Osteocyte (in vitro differentiated cells): ENCODE measurements around the gene LRRC8C. TPM values are rescaled to one million over a fixed set of nuclear protein-coding genes. Genes with fewer than 3 reads are reported as not detected.

Experiments used
- DNase-seq: peaks from one replicate; pipeline ENCODE4 v3.0.0; 2021; ENCODE audit warnings: mixed read lengths; ENCODE audit not compliant: unreplicated experiment; ENCODE audit errors: extremely low spot score
- H3K27ac Mint-ChIP-seq: one replicate; pipeline ENCODE4 v1.8.0; 2021; ENCODE audit warnings: mild to moderate bottlenecking, mixed read lengths; ENCODE audit not compliant: unreplicated experiment
- H3K27me3 Mint-ChIP-seq: one replicate; pipeline ENCODE4 v1.8.0; 2021; ENCODE audit warnings: mixed read lengths; ENCODE audit not compliant: unreplicated experiment
- H3K36me3 Mint-ChIP-seq: one replicate; pipeline ENCODE4 v1.8.0; 2021; ENCODE audit warnings: mixed read lengths; ENCODE audit not compliant: unreplicated experiment
- H3K4me1 Mint-ChIP-seq: one replicate; pipeline ENCODE4 v1.8.0; 2021; ENCODE audit warnings: mixed read lengths; ENCODE audit not compliant: unreplicated experiment
- H3K4me3 Mint-ChIP-seq: one replicate; pipeline ENCODE4 v1.8.0; 2021; ENCODE audit warnings: mild to moderate bottlenecking, moderate library complexity, mixed read lengths; ENCODE audit not compliant: unreplicated experiment
- H3K9me3 Mint-ChIP-seq: one replicate; pipeline ENCODE4 v1.8.0; 2021; ENCODE audit warnings: mixed read lengths; ENCODE audit not compliant: unreplicated experiment
- CTCF ChIP-seq: fragments of 200-600 bp; sonication (generic); IDR thresholded peaks from 2 replicates; pipeline ENCODE4 v1.5.0; 2021; ENCODE audit warnings: antibody characterized with exemption, mild to moderate bottlenecking, moderate library complexity
- total RNA-seq: library from RNA; stranded (reverse); gene quantifications from 2 replicates; pipeline ENCODE4 v1.2.1, GENCODE V29; 2021

Gene LRRC8C
- total RNA-seq, 1 donor from 2014 or later: 3.5 TPM

GRCh38 chr1:89675677-89676076 lies 42.8 kb downstream of the LRRC8C start:
- Mint-ChIP-seq H3K9me3 (no peaks in the 10 kb centered on the region), H3K36me3 (no peaks in the 10 kb centered on the region), H3K4me3 (no peak overlapping the region), H3K27ac (no peak overlapping the region), H3K27me3 (no peaks in the 10 kb centered on the region), H3K4me1 (peaks cover 11% of the 10 kb centered on the region)
- no peak for DNase-seq
- no peak for TF ChIP-seq CTCF

GRCh38 chr1:89681045-89681729 lies 48.3 kb downstream of the LRRC8C start:
- H3K27me3 Mint-ChIP-seq: no peaks in the 10 kb centered on the region
- H3K4me3 Mint-ChIP-seq: no peak overlapping the region
- H3K27ac Mint-ChIP-seq: no peak overlapping the region
- H3K4me1 Mint-ChIP-seq: peaks cover 6% of the 10 kb centered on the region
- no peak for DNase-seq
- no peak for TF ChIP-seq CTCF
- no peaks in the 10 kb centered on the region for H3K9me3 Mint-ChIP-seq
- H3K36me3 Mint-ChIP-seq: no peaks in the 10 kb centered on the region

GRCh38 chr1:89682611-89683010 lies 49.7 kb downstream of the LRRC8C start:
- no peak overlapping the region for H3K4me3 Mint-ChIP-seq
- H3K4me1 Mint-ChIP-seq: peaks cover 6% of the 10 kb centered on the region
- H3K36me3 Mint-ChIP-seq: peaks cover 5% of the 10 kb centered on the region
- no peak overlapping the region for H3K27ac Mint-ChIP-seq
- no peaks in the 10 kb centered on the region for H3K27me3 Mint-ChIP-seq
- no peaks in the 10 kb centered on the region for H3K9me3 Mint-ChIP-seq
- TF ChIP-seq CTCF: no peak
- DNase-seq: no peak

- TF ChIP-seq CTCF: no peak
- Mint-ChIP-seq H3K9me3 (no peaks in the 10 kb centered on the region), H3K36me3 (peaks cover 9% of the 10 kb centered on the region), H3K4me1 (peaks cover 6% of the 10 kb centered on the region), H3K27ac (no peak overlapping the region), H3K27me3 (no peaks in the 10 kb centered on the region), H3K4me3 (no peak overlapping the region)
- DNase-seq: no peak
Observed at GRCh38 chr1:89685461-89685860, 52.5 kb downstream of the LRRC8C start.

- Mint-ChIP-seq H3K4me3 (no peak overlapping the region), H3K27me3 (no peaks in the 10 kb centered on the region), H3K27ac (no peak overlapping the region), H3K9me3 (no peaks in the 10 kb centered on the region), H3K36me3 (peaks cover 9% of the 10 kb centered on the region), H3K4me1 (peaks cover 6% of the 10 kb centered on the region)
- DNase-seq: no peak
- no peak for TF ChIP-seq CTCF
Observed at GRCh38 chr1:89686520-89686919, 53.6 kb downstream of the LRRC8C start.
